Cardiac fibroblast (primary cell): ENCODE data around the gene FAM20C.
A peak's percentile ranks its signal among the peaks of the same experiment; 100 is the strongest.

Experiments used
- DNase-seq, 2 donors: peaks; one replicate each; pipeline versions ENCODE4 v3.0.0 to v3.0.0-alpha.2; 2010; ENCODE audit warnings: low read depth in 2 of 2
- H3K4me3 ChIP-seq, 2 donors: replicated peaks in 1 of 2; 1 replicate in 1 of 2; 2 replicates in 1 of 2; pipeline ENCODE4 v1.5.1; 2011; ENCODE audit warnings: low read depth in 2 of 2, low read length in 2 of 2, mild to moderate bottlenecking in 2 of 2, moderate library complexity in 1 of 2
- TF ChIP-seq, protein P1 (sequence below): IDR thresholded peaks from one replicate; pipeline ENCODE4 v1.5.1; 2011; ENCODE audit warnings: low read depth, mild to moderate bottlenecking, low read length, inconsistent platforms

FAM20C gene

GRCh38 chr7:212754-213153 is 20.4 kb downstream of the FAM20C start:
- TF ChIP-seq, protein P1, sequence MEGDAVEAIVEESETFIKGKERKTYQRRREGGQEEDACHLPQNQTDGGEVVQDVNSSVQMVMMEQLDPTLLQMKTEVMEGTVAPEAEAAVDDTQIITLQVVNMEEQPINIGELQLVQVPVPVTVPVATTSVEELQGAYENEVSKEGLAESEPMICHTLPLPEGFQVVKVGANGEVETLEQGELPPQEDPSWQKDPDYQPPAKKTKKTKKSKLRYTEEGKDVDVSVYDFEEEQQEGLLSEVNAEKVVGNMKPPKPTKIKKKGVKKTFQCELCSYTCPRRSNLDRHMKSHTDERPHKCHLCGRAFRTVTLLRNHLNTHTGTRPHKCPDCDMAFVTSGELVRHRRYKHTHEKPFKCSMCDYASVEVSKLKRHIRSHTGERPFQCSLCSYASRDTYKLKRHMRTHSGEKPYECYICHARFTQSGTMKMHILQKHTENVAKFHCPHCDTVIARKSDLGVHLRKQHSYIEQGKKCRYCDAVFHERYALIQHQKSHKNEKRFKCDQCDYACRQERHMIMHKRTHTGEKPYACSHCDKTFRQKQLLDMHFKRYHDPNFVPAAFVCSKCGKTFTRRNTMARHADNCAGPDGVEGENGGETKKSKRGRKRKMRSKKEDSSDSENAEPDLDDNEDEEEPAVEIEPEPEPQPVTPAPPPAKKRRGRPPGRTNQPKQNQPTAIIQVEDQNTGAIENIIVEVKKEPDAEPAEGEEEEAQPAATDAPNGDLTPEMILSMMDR, result no peak
- no peak for DNase-seq
- no peak overlapping the region for H3K4me3 ChIP-seq

DNA sequence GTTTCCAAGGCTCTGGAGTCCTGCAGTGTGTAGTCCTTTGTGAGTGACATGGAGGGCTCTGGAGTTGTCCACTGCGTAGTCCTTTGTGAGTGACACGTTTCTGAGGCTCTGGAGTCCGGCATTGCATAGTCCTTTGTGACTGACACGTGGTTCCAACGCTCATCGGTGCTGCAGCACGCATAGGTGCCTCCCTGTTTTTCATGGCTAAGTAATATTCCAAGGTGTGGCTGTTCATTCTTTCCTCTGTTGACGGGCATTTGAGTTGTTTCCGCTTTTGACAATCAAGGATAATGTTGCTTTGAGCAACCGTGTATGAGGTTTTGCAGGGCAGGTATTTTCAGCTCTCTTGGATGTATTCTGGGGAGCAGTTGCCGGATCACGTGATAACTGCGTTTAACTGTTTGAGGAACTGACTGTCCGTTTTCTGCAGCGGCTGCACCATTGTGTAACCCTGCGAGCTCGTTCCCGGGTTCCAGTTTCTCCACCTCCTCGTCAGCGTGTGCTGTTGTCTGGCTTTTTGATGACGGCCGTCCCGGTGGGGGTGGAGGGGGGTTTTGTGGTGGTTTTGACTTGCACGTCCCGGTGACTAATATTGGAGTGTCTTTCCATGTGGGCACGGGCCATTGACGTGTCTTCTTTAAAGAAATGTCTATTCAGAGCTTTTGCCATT is 21.1 kb downstream of the FAM20C start:
- TF ChIP-seq, protein P1, result no peak
- H3K4me3 ChIP-seq, result no peak overlapping the region
- DNase-seq, result no peak

DNA sequence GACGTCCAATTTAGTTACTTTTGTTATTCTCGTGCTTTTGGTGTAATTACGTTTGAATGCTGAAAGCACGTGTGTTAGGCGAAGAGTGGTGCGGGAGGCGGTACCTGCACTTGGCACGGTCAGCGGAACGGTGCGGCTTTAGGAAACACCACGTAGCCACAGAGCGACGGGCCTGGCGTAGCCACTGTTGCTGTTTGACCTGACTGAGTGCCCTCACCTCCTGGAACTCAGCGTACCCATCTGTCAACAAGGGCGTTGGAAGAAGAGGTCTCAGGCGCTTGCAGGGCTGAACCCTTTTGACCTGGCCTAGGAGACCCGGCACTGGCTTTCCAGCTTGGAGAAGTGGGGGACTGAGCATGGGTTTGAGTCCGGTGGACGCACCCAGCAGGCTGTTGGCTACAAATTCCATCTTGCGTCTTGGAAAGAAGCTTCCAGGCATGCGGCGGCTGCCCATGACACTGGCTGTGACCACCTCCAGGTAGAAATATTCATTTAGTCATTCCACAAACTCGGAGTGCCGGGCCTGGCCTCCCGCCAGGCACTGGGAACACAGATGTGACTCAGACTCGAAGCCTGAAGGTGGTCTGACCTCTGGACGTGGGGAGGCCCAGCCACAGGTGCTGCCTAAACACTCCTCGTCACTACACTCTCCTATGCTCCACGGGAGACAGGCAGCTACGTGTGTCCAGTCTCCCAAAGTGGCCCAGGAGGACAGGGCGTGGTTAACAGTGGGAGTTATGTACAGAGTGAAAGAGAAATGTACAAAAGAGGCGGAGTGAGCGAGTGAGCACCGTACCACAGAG is 22.2 kb downstream of the FAM20C start:
- peak in 1 of 2 donors; percentile 58 for DNase-seq
- no peak overlapping the region for H3K4me3 ChIP-seq
- TF ChIP-seq, protein P1, result no peak

- no peak for DNase-seq
- TF ChIP-seq, protein P1, result no peak
- H3K4me3 ChIP-seq, result no peak overlapping the region
These were observed 24.3 kb downstream of the FAM20C start for GRCh38 chr7:216360-217300.

- no peak overlapping the region for H3K4me3 ChIP-seq
- no peak for DNase-seq
- TF ChIP-seq, protein P1, result no peak
These were observed 25.4 kb downstream of the FAM20C start for GRCh38 chr7:217781-218180.

- H3K4me3 ChIP-seq, result no peak overlapping the region
- DNase-seq, result no peak
- TF ChIP-seq, protein P1, result no peak
These were observed 25.9 kb downstream of the FAM20C start for GRCh38 chr7:218316-218715.
